Measurements from ENCODE around the gene TIMM10B. TPM values are rescaled to one million over a fixed set of nuclear protein-coding genes. Genes with fewer than 3 reads are reported as not detected.
"Not testable (repeated sequence)": the region's sequence is repeated elsewhere in the genome, so short reads cannot be mapped to it uniquely, and the experiment has no call there.

TIMM10B gene
- total RNA-seq, 1 donor from 2014 or later: 27.4 TPM

GRCh38 chr11:6505577-6506240 is 24.4 kb downstream of the TIMM10B start:
- Mint-ChIP-seq H3K27ac (ENCODE audit: unreplicated experiment) (no peak overlapping the region), H3K4me3 (ENCODE audit: unreplicated experiment) (no peak overlapping the region), H3K9me3 (ENCODE audit: low read depth) (no peaks in the 10 kb centered on the region), H3K4me1 (ENCODE audit: low read depth) (peaks cover 10% of the 10 kb centered on the region), H3K36me3 (ENCODE audit: low read depth) (peaks cover 7% of the 10 kb centered on the region), H3K27me3 (ENCODE audit: low read depth) (no peaks in the 10 kb centered on the region)
- no peak for DNase-seq (ENCODE audit: low spot score)
- TF ChIP-seq CTCF (IDR thresholded peaks at IDR 0.05): peak; percentile 93

DNA sequence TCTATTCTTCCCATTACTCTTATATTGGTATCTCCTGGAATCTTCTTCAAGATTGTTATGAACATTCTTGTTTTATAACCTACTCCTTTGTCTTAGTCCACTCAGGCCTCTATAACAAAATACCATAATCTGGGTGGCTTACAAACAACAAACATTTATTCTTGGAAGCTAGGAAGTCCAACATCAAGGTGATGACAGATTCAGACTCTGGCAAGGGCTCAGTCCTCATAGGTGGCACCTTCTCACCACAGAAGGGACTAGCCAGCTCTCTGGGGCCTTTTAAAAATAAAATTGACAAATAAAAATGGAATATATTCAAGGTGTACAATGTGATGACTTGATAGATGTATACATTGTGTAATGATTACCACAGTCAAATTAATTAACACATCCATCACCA is 35.6 kb downstream of the TIMM10B start:
- no peak overlapping the region for H3K4me3 Mint-ChIP-seq (ENCODE audit: unreplicated experiment)

DNA sequence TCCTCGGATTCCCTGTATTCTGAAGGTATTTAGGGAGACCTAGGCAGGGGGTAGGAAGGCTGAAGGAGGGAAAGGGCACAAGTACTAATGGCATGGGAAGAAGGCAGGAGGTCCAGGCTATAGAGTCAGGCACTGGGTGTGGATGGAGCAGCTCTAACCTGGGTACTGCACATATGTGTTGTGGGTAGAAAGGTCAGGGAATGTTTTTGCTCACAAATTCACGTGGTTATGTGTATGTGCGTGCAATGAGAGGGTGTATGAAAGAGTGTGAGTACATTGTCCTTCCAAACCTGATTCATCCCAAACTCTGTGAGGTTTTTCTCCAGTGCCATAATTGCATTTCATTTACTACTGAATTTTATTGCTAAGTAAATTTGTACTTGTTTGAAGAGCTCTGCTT is 39.0 kb downstream of the TIMM10B start:
- Mint-ChIP-seq H3K9me3 (ENCODE audit: low read depth) (no peaks in the 10 kb centered on the region), H3K4me3 (ENCODE audit: unreplicated experiment) (no peak overlapping the region), H3K27me3 (ENCODE audit: low read depth) (no peaks in the 10 kb centered on the region), H3K27ac (ENCODE audit: unreplicated experiment) (no peak overlapping the region), H3K36me3 (ENCODE audit: low read depth) (peaks cover 11% of the 10 kb centered on the region), H3K4me1 (ENCODE audit: low read depth) (peaks cover 18% of the 10 kb centered on the region)
- TF ChIP-seq CTCF (IDR thresholded peaks at IDR 0.05): no peak
- no peak for DNase-seq (ENCODE audit: low spot score)

More for the DNA sequence above, 35.6 kb downstream of the TIMM10B start:
- peaks cover 20% of the 10 kb centered on the region for H3K4me1 Mint-ChIP-seq (ENCODE audit: low read depth)
- TF ChIP-seq CTCF (IDR thresholded peaks at IDR 0.05): no peak
- H3K27ac Mint-ChIP-seq (ENCODE audit: unreplicated experiment): no peak overlapping the region
- peaks cover 8% of the 10 kb centered on the region for H3K36me3 Mint-ChIP-seq (ENCODE audit: low read depth)
- DNase-seq (ENCODE audit: low spot score): no peak
- peaks cover 4% of the 10 kb centered on the region for H3K9me3 Mint-ChIP-seq (ENCODE audit: low read depth)
- H3K27me3 Mint-ChIP-seq (ENCODE audit: low read depth): no peaks in the 10 kb centered on the region

DNA sequence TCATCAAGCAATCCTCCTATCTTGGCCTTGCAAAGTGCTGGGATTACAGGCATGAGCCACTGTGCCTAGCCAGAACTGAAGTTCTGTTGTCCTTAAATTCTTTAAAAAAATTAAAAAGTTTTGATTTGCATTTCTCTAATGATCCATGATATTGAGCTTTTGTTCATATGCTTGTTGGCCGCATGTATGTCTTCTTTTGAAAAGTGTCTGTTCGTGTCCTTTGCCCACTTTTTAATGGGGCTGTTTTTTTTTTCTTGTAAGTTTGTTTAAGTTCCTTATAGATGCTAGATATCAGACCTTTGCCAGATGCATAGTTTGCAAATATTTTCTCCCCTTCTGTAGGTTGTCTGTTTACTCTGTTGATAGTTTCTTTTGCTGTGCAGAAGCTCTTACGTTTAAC is 40.6 kb downstream of the TIMM10B start:
- not testable (repeated sequence) for H3K9me3 Mint-ChIP-seq (ENCODE audit: low read depth); H3K27ac Mint-ChIP-seq (ENCODE audit: unreplicated experiment); H3K4me1 Mint-ChIP-seq (ENCODE audit: low read depth); DNase-seq (ENCODE audit: low spot score); H3K27me3 Mint-ChIP-seq (ENCODE audit: low read depth); H3K4me3 Mint-ChIP-seq (ENCODE audit: unreplicated experiment)
- H3K36me3 Mint-ChIP-seq (ENCODE audit: low read depth): peaks cover 11% of the 10 kb centered on the region

DNA sequence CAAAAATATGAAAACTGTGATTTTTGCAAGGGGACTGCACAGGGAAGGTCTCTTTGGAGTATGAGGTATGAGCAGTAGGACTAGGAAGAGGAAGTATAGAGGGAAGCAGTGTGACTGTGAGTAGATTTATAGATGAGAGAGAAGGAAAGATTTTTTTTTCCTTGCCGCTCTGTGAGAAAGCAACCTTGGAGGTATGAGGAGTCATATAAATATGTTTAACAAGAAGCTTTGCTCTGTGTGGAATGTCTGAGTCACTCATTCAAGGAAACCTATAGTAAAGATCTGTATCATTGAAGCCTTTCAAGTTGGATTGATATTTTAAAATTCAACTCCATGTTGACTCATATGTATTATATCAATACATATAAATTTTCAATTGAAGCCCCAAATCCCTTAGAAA is 42.0 kb downstream of the TIMM10B start:
- peaks cover 5% of the 10 kb centered on the region for H3K4me1 Mint-ChIP-seq (ENCODE audit: low read depth)
- DNase-seq (ENCODE audit: low spot score): no peak
- TF ChIP-seq CTCF (IDR thresholded peaks at IDR 0.05): no peak
- peaks cover 11% of the 10 kb centered on the region for H3K36me3 Mint-ChIP-seq (ENCODE audit: low read depth)
- H3K4me3 Mint-ChIP-seq (ENCODE audit: unreplicated experiment): no peak overlapping the region
- no peaks in the 10 kb centered on the region for H3K9me3 Mint-ChIP-seq (ENCODE audit: low read depth)
- peak overlapping the region; percentile 17 for H3K27ac Mint-ChIP-seq (ENCODE audit: unreplicated experiment)
- H3K27me3 Mint-ChIP-seq (ENCODE audit: low read depth): no peaks in the 10 kb centered on the region
